NCI-H2196 treated with DMSO at 0.1 percent for 48 hours (cell line): ENCODE results near the gene CSNK2B.
"Not testable (repeated sequence)": the region's sequence is repeated elsewhere in the genome, so short reads cannot be mapped to it uniquely, and the experiment has no call there.

Experiments
- DNase-seq: peaks from one replicate; lab custom pipeline; 2025; ENCODE audit not compliant: unreplicated experiment; lab: John Stamatoyannopoulos, UW

Gene CSNK2B

GRCh38 chr6:31687860-31688693 is 22.2 kb downstream of the CSNK2B start:
- DNase-seq = no peak

- DNase-seq = no peak
Measured at GRCh38 chr6:31689249-31690110, 23.6 kb downstream of the CSNK2B start.

GRCh38 chr6:31690231-31691077 is 24.6 kb downstream of the CSNK2B start:
- DNase-seq = no peak

GRCh38 chr6:31691078-31691463 is 25.2 kb downstream of the CSNK2B start:
- no peak for DNase-seq

- DNase-seq = no peak
Measured at GRCh38 chr6:31691564-31692108, 25.8 kb downstream of the CSNK2B start.

- no peak for DNase-seq
Measured at GRCh38 chr6:31692353-31692752, 26.5 kb downstream of the CSNK2B start.

GRCh38 chr6:31692886-31693285 is 27.0 kb downstream of the CSNK2B start:
- no peak for DNase-seq

GRCh38 chr6:31693535-31693934 is 27.7 kb downstream of the CSNK2B start:
- DNase-seq = no peak

GRCh38 chr6:31697555-31697954 is 31.7 kb downstream of the CSNK2B start:
- DNase-seq = no peak

GRCh38 chr6:31700740-31701401 is 35.0 kb downstream of the CSNK2B start:
- DNase-seq = no peak

GRCh38 chr6:31701666-31702404 is 36.0 kb downstream of the CSNK2B start:
- DNase-seq = peak; percentile 37

GRCh38 chr6:31702405-31702818 is 36.5 kb downstream of the CSNK2B start:
- no peak for DNase-seq

GRCh38 chr6:31702819-31703716 is 37.2 kb downstream of the CSNK2B start, which contains the start of gene ABHD16A:
TSS of gene ABHD16A (minus strand) at chr6:31703324. CDS start at chr6:31703281, 43 bp downstream.
- DNase-seq = peak; percentile 88

- no peak for DNase-seq
Measured at GRCh38 chr6:31705931-31706330, 40.1 kb downstream of the CSNK2B start.

- no peak for DNase-seq
Measured at GRCh38 chr6:31706599-31706998, 40.7 kb downstream of the CSNK2B start, which contains the start of gene LY6G6F. TSS of gene LY6G6F (plus strand) at chr6:31706866. CDS start at chr6:31706907, 41 bp downstream.

- DNase-seq = no peak
Measured at GRCh38 chr6:31707701-31708100, 41.8 kb downstream of the CSNK2B start.

- DNase-seq = no peak
Measured at GRCh38 chr6:31708224-31708623, 42.3 kb downstream of the CSNK2B start.

GRCh38 chr6:31709157-31709556 is 43.3 kb downstream of the CSNK2B start:
- not testable (repeated sequence) for DNase-seq
